ENCODE measurements around the gene NTRK3.

The NTRK3 gene

GRCh38 chr15:87944050-87944449 lies 312.5 kb downstream of the NTRK3 start:
- Mint-ChIP-seq H3K4me3 (no peak overlapping the region), H3K9me3 (no peaks in the 10 kb centered on the region), H3K27ac (no peak overlapping the region), H3K4me1 (no peaks in the 10 kb centered on the region), H3K27me3 (no peaks in the 10 kb centered on the region)
- DNase-seq, result no peak
- no peak for ATAC-seq

GRCh38 chr15:87943626-87944025 lies 312.9 kb downstream of the NTRK3 start:
- Mint-ChIP-seq H3K27ac (no peak overlapping the region), H3K9me3 (no peaks in the 10 kb centered on the region), H3K4me1 (no peaks in the 10 kb centered on the region), H3K27me3 (no peaks in the 10 kb centered on the region), H3K4me3 (no peak overlapping the region)
- ATAC-seq (no peak), DNase-seq (no peak)

GRCh38 chr15:87942316-87942715 lies 314.2 kb downstream of the NTRK3 start:
- Mint-ChIP-seq H3K27ac (no peak overlapping the region), H3K9me3 (no peaks in the 10 kb centered on the region)

DNA sequence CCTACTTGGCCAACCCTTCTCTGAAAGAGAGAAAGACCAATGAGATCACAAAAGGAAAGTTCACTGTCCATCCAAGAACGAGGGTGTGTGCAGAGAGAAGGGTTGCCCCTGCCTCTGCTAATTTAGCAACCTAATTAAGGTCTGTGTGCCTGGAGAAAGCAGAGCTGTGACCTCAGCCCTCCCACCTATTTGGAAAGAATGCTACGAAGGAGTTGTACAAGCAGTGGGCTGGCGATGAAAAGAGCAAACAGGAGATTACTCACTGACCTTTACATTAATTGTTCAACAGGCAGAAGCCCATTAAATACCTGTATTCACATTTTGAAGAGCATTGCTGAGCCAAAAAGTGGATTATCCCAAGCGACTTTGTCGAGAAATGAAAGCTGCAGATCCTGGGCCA lies 314.9 kb downstream of the NTRK3 start:
- Mint-ChIP-seq H3K4me1 (no peaks in the 10 kb centered on the region), H3K27me3 (peaks cover 19% of the 10 kb centered on the region), H3K4me3 (no peak overlapping the region), H3K27ac (no peak overlapping the region), H3K9me3 (no peaks in the 10 kb centered on the region)
- ATAC-seq (no peak), DNase-seq (no peak)

More at GRCh38 chr15:87942316-87942715, 314.2 kb downstream of the NTRK3 start:
- no peak overlapping the region for H3K4me3 Mint-ChIP-seq
- no peak for DNase-seq
- no peak for ATAC-seq
- H3K27me3 Mint-ChIP-seq, result peaks cover 12% of the 10 kb centered on the region
- H3K4me1 Mint-ChIP-seq, result no peaks in the 10 kb centered on the region

GRCh38 chr15:87940768-87941167 lies 315.8 kb downstream of the NTRK3 start:
- H3K9me3 Mint-ChIP-seq, result no peaks in the 10 kb centered on the region
- ATAC-seq (no peak), DNase-seq (no peak)
- H3K27me3 Mint-ChIP-seq, result peaks cover 26% of the 10 kb centered on the region
- no peak overlapping the region for H3K27ac Mint-ChIP-seq
- H3K4me3 Mint-ChIP-seq, result no peak overlapping the region
- no peaks in the 10 kb centered on the region for H3K4me1 Mint-ChIP-seq

DNA sequence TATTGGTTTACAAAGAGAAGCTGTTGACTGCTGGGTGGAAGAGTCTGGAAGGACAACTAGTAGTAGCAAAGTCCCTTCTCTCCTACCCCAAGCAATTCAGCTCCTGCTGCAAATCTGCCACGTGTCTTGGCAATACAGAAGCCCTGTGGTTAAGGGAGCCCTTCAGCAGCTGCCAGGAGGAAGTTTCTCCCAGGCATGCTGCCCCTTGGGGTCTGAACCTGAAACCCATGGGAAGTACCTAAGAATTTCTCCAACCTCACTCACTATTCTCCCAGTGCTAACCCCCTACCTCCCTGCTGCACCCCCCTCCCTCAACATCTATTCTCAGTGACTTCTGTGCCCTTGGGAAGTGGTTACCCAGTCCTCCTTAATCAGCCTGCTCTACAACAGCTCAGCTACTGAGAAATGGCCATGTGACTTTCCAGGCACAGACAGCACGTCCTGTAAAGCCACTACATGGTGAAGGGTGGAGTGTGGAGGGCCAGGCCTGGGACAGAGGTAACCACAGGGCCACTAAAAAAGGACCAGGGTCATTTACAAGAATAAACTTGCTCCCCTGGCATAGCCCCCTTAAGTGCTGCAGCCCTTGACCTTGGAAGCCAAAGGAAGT lies 316.6 kb downstream of the NTRK3 start:
- H3K27ac Mint-ChIP-seq, result no peak overlapping the region
- DNase-seq (no peak), ATAC-seq (no peak)
- H3K27me3 Mint-ChIP-seq, result peaks cover 26% of the 10 kb centered on the region
- H3K4me3 Mint-ChIP-seq, result no peak overlapping the region
- H3K9me3 Mint-ChIP-seq, result no peaks in the 10 kb centered on the region
- no peaks in the 10 kb centered on the region for H3K4me1 Mint-ChIP-seq

- Mint-ChIP-seq H3K4me3 (no peak overlapping the region), H3K4me1 (no peaks in the 10 kb centered on the region), H3K9me3 (no peaks in the 10 kb centered on the region), H3K27me3 (peaks cover 26% of the 10 kb centered on the region), H3K27ac (no peak overlapping the region)
- DNase-seq (no peak), ATAC-seq (no peak)
Measured at GRCh38 chr15:87938031-87938430, 318.5 kb downstream of the NTRK3 start.

GRCh38 chr15:87935583-87935982 lies 321.0 kb downstream of the NTRK3 start:
- H3K27ac Mint-ChIP-seq, result no peak overlapping the region
- no peak overlapping the region for H3K4me3 Mint-ChIP-seq
- H3K4me1 Mint-ChIP-seq, result no peaks in the 10 kb centered on the region
- H3K27me3 Mint-ChIP-seq, result peaks cover 26% of the 10 kb centered on the region
- no peaks in the 10 kb centered on the region for H3K9me3 Mint-ChIP-seq
- ATAC-seq (no peak), DNase-seq (no peak)

DNA sequence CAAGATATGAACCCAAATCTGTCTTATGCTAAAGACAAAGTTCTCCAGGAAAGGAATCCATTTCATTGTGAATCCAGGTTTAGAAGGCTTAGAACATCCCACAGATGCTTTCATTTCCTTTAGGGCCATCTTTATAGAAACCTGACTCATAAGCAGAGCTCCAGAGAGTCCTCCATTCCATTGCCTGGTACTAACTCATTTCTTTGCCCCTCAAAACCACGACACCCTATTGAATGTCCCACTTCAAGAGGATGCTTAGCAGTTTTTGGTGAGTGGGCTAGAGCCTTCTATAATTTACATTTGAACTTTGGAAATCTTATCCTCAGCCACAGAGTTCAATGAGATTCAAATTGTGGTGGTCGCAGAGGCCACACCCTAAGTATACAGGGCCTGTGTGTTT lies 325.0 kb downstream of the NTRK3 start:
- no peak overlapping the region for H3K27ac Mint-ChIP-seq
- ATAC-seq (no peak), DNase-seq (no peak)
- no peaks in the 10 kb centered on the region for H3K9me3 Mint-ChIP-seq
- peaks cover 7% of the 10 kb centered on the region for H3K27me3 Mint-ChIP-seq
- H3K4me1 Mint-ChIP-seq, result no peaks in the 10 kb centered on the region
- no peak overlapping the region for H3K4me3 Mint-ChIP-seq

- DNase-seq, result no peak
- H3K9me3 Mint-ChIP-seq, result no peaks in the 10 kb centered on the region
Measured at GRCh38 chr15:87930457-87930856, 326.1 kb downstream of the NTRK3 start.

DNA sequence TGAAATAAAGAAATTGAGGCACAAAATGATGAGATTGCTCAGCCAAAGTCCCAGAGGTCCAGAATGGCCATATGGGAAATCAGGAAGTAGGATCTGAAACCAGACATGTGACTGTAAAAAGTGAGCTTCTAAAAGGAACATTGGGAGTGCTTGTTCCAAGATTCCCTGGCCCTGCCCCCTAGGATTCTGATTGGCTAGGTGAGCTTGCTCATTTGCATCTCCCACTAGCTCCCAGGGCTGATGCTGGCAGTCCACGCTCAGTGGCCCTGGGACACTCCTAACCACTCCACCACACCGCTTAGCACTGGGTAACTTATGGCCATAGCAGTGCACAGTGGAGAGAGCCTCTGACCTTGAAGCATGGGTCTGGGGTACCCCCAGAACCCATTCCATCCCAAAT lies 326.7 kb downstream of the NTRK3 start:
- ATAC-seq (no peak), DNase-seq (no peak)
- Mint-ChIP-seq H3K27me3 (no peaks in the 10 kb centered on the region), H3K4me1 (no peaks in the 10 kb centered on the region), H3K4me3 (no peak overlapping the region), H3K27ac (no peak overlapping the region), H3K9me3 (no peaks in the 10 kb centered on the region)

More at GRCh38 chr15:87930457-87930856, 326.1 kb downstream of the NTRK3 start:
- no peak overlapping the region for H3K4me3 Mint-ChIP-seq
- no peak for ATAC-seq
- no peaks in the 10 kb centered on the region for H3K4me1 Mint-ChIP-seq
- no peaks in the 10 kb centered on the region for H3K27me3 Mint-ChIP-seq
- no peak overlapping the region for H3K27ac Mint-ChIP-seq

GRCh38 chr15:87924433-87924832 lies 332.1 kb downstream of the NTRK3 start:
- no peak for DNase-seq
- no peaks in the 10 kb centered on the region for H3K27me3 Mint-ChIP-seq
- no peaks in the 10 kb centered on the region for H3K9me3 Mint-ChIP-seq
- ATAC-seq, result no peak
- no peaks in the 10 kb centered on the region for H3K4me1 Mint-ChIP-seq
- no peak overlapping the region for H3K27ac Mint-ChIP-seq
- H3K4me3 Mint-ChIP-seq, result no peak overlapping the region

DNA sequence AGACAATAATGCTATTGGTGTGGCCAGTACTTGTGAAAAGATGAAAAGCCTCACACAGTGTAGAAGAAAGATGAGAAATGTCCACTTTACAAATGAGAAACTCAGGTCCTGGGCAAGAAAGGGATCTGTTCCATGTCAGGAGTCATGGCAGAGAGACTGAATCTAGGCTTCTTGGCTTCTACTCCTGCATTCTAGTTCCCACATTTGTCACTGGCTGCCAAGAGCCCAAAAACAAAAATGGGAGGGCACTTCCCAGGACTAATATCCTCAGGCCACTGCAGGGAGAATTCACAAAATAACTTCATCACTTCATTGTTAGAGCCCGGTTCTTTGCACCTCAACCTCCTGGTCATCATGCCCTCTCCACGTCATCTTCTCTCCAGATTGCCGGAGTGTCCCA lies 337.5 kb downstream of the NTRK3 start:
- Mint-ChIP-seq H3K9me3 (peaks cover 5 to 16% of the 10 kb centered on the region in 2 donors), H3K4me3 (no peak overlapping the region), H3K27ac (no peak overlapping the region), H3K27me3 (no peaks in the 10 kb centered on the region), H3K4me1 (no peaks in the 10 kb centered on the region)
- ATAC-seq (no peak), DNase-seq (no peak)

DNA sequence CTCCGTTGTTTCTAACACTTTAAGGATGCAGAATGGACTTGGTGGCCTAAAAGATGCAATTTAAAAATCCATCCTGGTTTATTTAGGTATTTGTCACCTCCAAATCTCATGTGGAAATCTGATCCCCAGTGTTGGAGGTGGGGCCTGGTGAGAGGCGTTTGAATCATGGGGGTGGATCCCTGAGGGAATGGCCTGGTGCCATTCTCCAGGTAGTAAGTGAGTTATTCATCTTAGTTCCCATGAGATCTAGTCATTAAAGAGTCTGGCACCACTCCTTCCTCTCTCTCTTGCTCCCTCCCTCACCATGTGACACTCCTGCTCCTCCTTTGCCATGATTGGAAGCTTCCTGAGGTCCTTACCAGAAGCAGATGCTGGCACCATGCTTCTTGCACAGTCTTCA lies 339.1 kb downstream of the NTRK3 start:
- Mint-ChIP-seq H3K4me3 (no peak overlapping the region), H3K4me1 (no peaks in the 10 kb centered on the region), H3K9me3 (peaks cover 5 to 16% of the 10 kb centered on the region in 2 donors), H3K27ac (no peak overlapping the region), H3K27me3 (no peaks in the 10 kb centered on the region)
- ATAC-seq, result no peak
- no peak for DNase-seq

DNA sequence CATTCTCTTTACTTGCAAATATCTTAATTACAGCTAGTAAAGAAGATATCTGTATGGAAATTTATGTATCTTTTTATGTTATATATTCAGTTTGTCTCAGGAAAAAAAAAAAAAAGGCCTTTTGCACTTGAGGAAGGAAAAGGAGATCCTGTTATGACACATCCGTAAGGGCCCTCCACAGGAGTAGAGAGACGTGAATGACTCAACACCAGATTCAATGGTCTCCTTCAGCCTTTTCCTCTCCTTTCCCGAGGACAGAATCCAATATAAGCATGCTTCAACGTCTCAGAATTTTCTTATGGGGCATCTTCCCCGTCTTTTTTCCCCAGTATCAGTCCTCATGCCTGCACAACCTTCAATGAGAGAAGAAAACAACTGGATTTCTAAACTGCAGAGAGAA lies 340.3 kb downstream of the NTRK3 start:
- no peak for DNase-seq
- Mint-ChIP-seq H3K9me3 (peaks cover 5 to 16% of the 10 kb centered on the region in 2 donors), H3K27ac (no peak overlapping the region), H3K27me3 (no peaks in the 10 kb centered on the region), H3K4me3 (no peak overlapping the region), H3K4me1 (no peaks in the 10 kb centered on the region)
- ATAC-seq, result no peak

GRCh38 chr15:87910301-87910700 lies 346.2 kb downstream of the NTRK3 start:
- Mint-ChIP-seq H3K9me3 (peaks cover 5 to 12% of the 10 kb centered on the region in 2 donors), H3K27me3 (peaks cover 32% of the 10 kb centered on the region), H3K4me1 (no peaks in the 10 kb centered on the region), H3K27ac (no peak overlapping the region), H3K4me3 (no peak overlapping the region)
- DNase-seq (no peak), ATAC-seq (no peak)

Data from stimulated activated naive CD8-positive, alpha-beta T cell treated with anti-CD3 and anti-CD28 coated beads, Interleukin-15, amount 100 ng/mL, for 72 hours (primary cell).